Common myeloid progenitor, CD34-positive (primary cell): ENCODE data around the gene ETHE1.

Experiments used
- CTCF ChIA-PET: fragments of 350-600 bp; sonication (Branson Sonifier 250); formaldehyde crosslinking; loops from one replicate; lab custom pipeline; 2021; ENCODE audit warnings: antibody characterized with exemption; lab: Charles Lee
- POLR2A ChIA-PET: fragments of 350-600 bp; sonication (Branson Sonifier 250); formaldehyde crosslinking; loops from one replicate; lab custom pipeline; 2021; ENCODE audit warnings: antibody characterized with exemption; lab: Charles Lee
- DNase-seq, 3 donors: peaks; one replicate each; pipeline versions ENCODE4 v3.0.0 to v3.0.0-alpha.2; 2013
- H3K27ac ChIP-seq, 2 experiments: 1 replicate in 1 of 2; 2 replicates in 1 of 2; pipeline ENCODE4 v1.7.0; 2013; ENCODE audit warnings: inconsistent platforms in 2 of 2, low read length in 2 of 2, mild to moderate bottlenecking in 2 of 2, low read depth in 1 of 2, moderate library complexity in 1 of 2; ENCODE audit not compliant: severe bottlenecking in 2 of 2, insufficient read depth in 1 of 2, poor library complexity in 1 of 2
- H3K27me3 ChIP-seq, 5 experiments: replicated peaks in 2 of 5; 1 replicate in 3 of 5; 2 replicates in 2 of 5; pipeline versions ENCODE4 v1.6.1 to v1.7.0; 2013; ENCODE audit warnings: low read length in 4 of 5, mild to moderate bottlenecking in 2 of 5, moderate library complexity in 2 of 5, inconsistent platforms in 1 of 5; ENCODE audit not compliant: insufficient read depth in 5 of 5, control insufficient read depth in 4 of 5
- H3K36me3 ChIP-seq, 4 experiments: 1 replicate in 2 of 4; 2 replicates in 2 of 4; pipeline versions ENCODE4 v1.6.1 to v1.7.0; 2013; ENCODE audit warnings: low read length in 3 of 4, control low read depth in 1 of 4, mild to moderate bottlenecking in 1 of 4; ENCODE audit not compliant: control insufficient read depth in 4 of 4, insufficient read depth in 4 of 4
- H3K4me1 ChIP-seq, 4 experiments: 1 replicate in 3 of 4; 2 replicates in 1 of 4; pipeline versions ENCODE4 v1.6.1 to v1.7.1; 2013; ENCODE audit warnings: low read length in 3 of 4, mild to moderate bottlenecking in 3 of 4, control low read depth in 1 of 4, inconsistent platforms in 1 of 4, moderate library complexity in 1 of 4; ENCODE audit not compliant: control insufficient read depth in 4 of 4, insufficient read depth in 4 of 4; ENCODE audit errors: control extremely low read depth in 1 of 4
- H3K4me3 ChIP-seq, 7 experiments: 1 replicate in 4 of 7; 2 replicates in 3 of 7; pipeline versions ENCODE4 v1.5.1 to v1.7.0; 2013; ENCODE audit warnings: mild to moderate bottlenecking in 7 of 7, low read length in 6 of 7, moderate library complexity in 6 of 7, inconsistent platforms in 2 of 7, low read depth in 2 of 7, control low read depth in 1 of 7; ENCODE audit not compliant: insufficient read depth in 4 of 7, control insufficient read depth in 1 of 7; ENCODE audit errors: extremely low read depth in 1 of 7
- H3K9me3 ChIP-seq, 5 experiments: 1 replicate in 4 of 5; 2 replicates in 1 of 5; pipeline versions ENCODE4 v1.6.1 to v1.7.1; 2013; ENCODE audit warnings: low read length in 4 of 5, mild to moderate bottlenecking in 2 of 5, inconsistent platforms in 1 of 5, low read depth in 1 of 5, moderate library complexity in 1 of 5; ENCODE audit not compliant: control insufficient read depth in 4 of 5, insufficient read depth in 2 of 5; ENCODE audit errors: control extremely low read depth in 1 of 5
- WGBS: methylation state at CpG from one replicate; pipeline ENCODE4 v1.1.5; 2013; ENCODE audit not compliant: insufficient coverage; 5-methylcytosine and 5-hydroxymethylcytosine counted together

ETHE1 gene

DNA sequence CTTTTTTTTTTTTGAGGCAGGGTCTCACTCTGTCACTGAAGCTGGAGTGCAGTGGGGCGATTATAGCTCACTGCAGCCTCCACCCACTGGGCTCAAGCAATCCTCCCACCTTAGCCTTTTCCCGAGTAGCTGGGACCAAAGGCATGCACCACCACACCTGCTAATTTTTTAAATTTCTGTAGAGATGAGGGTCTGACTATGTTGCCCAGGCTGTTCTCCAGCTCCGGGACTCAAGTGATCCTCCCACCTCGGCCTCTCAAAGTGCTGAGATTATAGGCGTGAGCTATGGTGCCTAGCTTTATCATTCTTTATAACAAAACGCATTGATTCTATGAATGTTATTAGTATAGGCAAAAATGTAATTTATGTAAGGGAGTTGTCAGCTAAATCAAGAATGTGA lies 43.7 kb downstream of the ETHE1 start:
- Histone ChIP-seq H3K4me1 (peaks cover 5 to 19% (median 16%) of the 10 kb centered on the region in 4 experiments), H3K27me3 (no peaks in the 10 kb centered on the region), H3K27ac (no peak overlapping the region), H3K9me3 (no peaks in the 10 kb centered on the region), H3K4me3 (no peak overlapping the region), H3K36me3 (peaks cover 0 to 5% (median 0%) of the 10 kb centered on the region in 4 experiments)
- CTCF ChIA-PET, result interaction anchor here (0.7 to 1.8 kb wide), 5 partner anchors 9 to 35 kb away, joined by 3 to 4 read pairs (median 4); no protein-coding TSS in a partner anchor
- POLR2A ChIA-PET, result no interaction called here
- WGBS, result 100% methylated on average over 1 of the region's 6 CpGs
- no peak for DNase-seq

DNA sequence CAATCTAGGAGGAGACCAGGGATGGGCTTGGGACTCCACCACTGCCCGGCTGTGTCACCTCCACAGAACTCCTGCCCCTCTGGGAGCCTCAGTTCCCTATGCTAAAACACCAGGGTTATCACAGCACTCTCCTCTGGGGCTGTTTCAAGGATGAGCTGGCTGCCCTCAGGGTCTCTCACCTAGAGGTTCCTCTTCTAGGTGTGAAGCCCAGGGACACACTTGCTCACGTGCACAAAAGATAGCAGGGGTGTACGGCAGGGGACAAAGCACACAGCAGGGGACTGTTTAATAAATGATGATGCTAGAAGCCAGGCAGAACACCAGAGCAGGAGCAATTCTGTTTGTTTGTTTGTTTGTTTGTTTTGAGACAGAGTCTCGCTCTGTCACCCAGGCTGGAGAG lies 44.8 kb downstream of the ETHE1 start:
- H3K9me3 ChIP-seq, result no peaks in the 10 kb centered on the region
- H3K4me3 ChIP-seq, result no peak overlapping the region
- POLR2A ChIA-PET, result no interaction called here
- WGBS, result 100% methylated on average over 2 of the region's 4 CpGs
- no peak overlapping the region for H3K27ac ChIP-seq
- peaks cover 0 to 9% (median 7%) of the 10 kb centered on the region in 4 experiments for H3K4me1 ChIP-seq
- H3K36me3 ChIP-seq, result peaks cover 0 to 10% (median 1%) of the 10 kb centered on the region in 4 experiments
- no peak for DNase-seq
- H3K27me3 ChIP-seq, result no peaks in the 10 kb centered on the region
- CTCF ChIA-PET, result no interaction called here

DNA sequence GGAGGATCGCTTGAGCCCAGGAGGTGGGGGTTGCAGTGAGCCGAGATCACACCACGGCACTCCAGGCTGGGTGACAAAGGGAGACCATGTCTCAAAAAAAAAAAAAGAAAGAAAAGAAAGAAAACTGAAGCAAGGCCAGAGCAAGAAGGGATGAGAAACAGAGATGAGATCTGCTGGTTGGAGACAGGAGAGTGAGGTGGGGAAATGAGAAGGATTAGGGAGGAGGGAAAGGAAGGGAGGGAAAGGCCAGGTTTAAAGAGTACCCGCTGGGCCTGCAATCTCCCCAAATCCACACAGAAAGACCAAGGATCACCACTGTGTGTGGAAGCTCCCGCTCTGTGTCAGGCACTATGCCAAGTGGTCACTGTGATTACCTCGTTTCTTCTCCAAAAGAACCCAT lies 45.3 kb downstream of the ETHE1 start:
- no peak overlapping the region for H3K4me3 ChIP-seq
- no peaks in the 10 kb centered on the region for H3K27me3 ChIP-seq
- no peaks in the 10 kb centered on the region for H3K9me3 ChIP-seq
- ChIA-PET CTCF (no interaction called here), POLR2A (no interaction called here)
- H3K36me3 ChIP-seq, result peaks cover 0 to 10% (median 1%) of the 10 kb centered on the region in 4 experiments
- 96% methylated on average over 3 of the region's 6 CpGs for WGBS
- DNase-seq, result no peak
- peaks cover 0 to 4% (median 2%) of the 10 kb centered on the region in 4 experiments for H3K4me1 ChIP-seq
- no peak overlapping the region for H3K27ac ChIP-seq

DNA sequence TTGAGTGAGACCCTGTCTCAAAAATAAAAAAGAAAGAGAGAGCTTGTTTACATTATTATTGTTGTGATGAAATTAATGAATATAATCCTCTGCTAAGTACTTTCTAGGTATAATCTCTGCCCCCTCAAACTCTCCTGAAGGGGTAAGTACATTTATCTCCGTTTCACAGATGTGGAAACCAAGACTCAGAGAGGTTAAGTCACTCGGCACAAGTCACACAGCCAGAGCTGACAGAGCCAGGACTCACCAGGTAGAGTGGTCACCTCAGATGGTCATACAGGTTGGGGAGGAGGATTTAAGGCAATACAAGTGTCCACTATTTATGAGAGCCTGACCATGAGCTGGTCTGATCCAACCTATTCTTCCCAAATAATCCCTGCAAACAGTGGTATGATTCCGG lies 46.4 kb downstream of the ETHE1 start:
- Histone ChIP-seq H3K36me3 (peaks cover 0 to 10% (median 1%) of the 10 kb centered on the region in 4 experiments), H3K9me3 (no peaks in the 10 kb centered on the region), H3K4me1 (peaks cover 0 to 2% (median under 1%) of the 10 kb centered on the region in 4 experiments), H3K27ac (no peak overlapping the region), H3K27me3 (no peaks in the 10 kb centered on the region), H3K4me3 (no peak overlapping the region)
- 96% methylated on average over 3 of the region's 3 CpGs for WGBS
- no peak for DNase-seq
- ChIA-PET POLR2A (no interaction called here), CTCF (interaction anchor here (1.0 to 1.8 kb wide), 5 partner anchors 13 to 49 kb away, joined by 3 to 4 read pairs (median 4); partner anchors contain the start of gene PHLDB3)

DNA sequence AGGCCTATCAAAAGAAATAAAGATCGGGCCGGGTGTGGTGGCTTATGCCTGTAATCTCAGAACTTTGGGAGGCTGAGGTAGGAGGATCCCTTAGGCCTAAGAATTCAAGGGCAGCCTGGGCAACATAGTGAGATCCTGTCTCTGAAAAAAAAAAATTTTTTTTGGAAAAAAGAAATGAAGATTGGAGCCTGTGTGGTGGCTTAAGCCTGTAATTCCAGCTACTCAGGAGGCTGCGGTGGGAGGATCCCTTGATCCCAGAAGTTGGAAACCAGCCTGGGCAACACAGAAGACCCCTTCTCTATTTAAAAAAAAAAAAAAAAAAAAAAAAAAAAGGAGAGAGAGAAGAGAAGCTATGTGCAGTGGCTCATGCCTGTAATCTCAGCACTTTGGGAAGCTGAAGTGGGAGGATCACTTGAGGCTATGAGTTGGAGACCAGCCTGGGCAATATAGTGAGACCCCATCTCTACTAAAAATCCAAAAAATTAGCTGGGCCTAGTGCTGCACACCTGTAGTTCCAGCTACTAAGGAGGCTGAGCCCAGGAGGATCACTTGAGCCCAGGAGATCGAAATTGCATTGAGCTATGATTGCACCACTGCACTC lies 46.9 kb downstream of the ETHE1 start:
- CTCF ChIA-PET, result interaction anchor here (0.9 to 1.8 kb wide), 6 partner anchors 12 to 50 kb away, joined by 3 to 4 read pairs (median 4); partner anchors contain the start of gene PHLDB3
- H3K27ac ChIP-seq, result no peak overlapping the region
- peaks cover 0 to 7% (median 4%) of the 10 kb centered on the region in 4 experiments for H3K4me1 ChIP-seq
- H3K4me3 ChIP-seq, result no peak overlapping the region
- POLR2A ChIA-PET, result no interaction called here
- no peaks in the 10 kb centered on the region for H3K27me3 ChIP-seq
- no peak for DNase-seq
- WGBS, result 93% methylated on average over 2 of the region's 4 CpGs
- H3K36me3 ChIP-seq, result peaks cover 0 to 10% (median 1%) of the 10 kb centered on the region in 4 experiments
- no peaks in the 10 kb centered on the region for H3K9me3 ChIP-seq

DNA sequence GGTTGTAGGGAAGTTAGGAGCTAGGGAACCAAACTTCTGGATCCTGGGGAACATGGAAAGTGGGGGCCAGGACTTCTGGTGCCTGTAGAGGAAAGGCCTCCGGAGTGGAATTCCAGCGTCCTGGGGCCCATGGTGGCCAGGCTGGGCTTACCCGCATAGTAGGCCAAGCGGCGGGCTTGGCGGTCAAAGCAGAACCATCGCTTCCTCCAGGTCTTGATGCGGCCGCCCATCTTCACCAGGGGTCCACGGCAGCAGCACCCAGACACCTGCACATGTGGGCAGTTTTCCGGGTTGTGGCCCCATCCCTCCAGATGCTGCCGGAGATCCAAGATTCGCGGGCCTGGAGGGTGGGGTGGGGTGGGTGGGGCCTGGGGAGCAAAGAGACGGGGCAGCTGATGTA lies 47.8 kb downstream of the ETHE1 start:
- 92% methylated on average over 10 of the region's 15 CpGs for WGBS
- ChIA-PET CTCF (interaction anchor here (0.9 to 1.8 kb wide), 4 partner anchors 11 to 40 kb away, joined by 3 to 4 read pairs (median 4); no protein-coding TSS in a partner anchor), POLR2A (no interaction called here)

DNA sequence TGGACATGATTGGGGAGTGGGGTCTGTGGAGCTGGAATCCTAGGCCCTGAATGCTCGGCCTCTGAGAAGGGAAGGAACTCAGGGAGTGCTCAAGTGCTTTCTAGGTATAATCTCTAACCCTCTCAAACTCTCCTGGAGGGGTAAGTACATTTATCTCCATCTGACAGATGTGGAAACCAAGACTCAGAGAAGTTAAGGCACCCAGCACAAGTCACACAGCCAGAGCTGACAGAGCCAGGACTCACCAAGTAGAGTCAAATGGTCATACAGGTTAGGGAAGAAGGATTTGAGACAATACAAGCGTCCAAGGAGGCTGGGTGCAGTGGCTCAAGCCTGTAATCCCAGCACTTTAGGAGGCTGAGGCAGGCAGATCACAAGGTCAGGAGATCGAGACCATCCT lies 48.7 kb downstream of the ETHE1 start:
- Histone ChIP-seq H3K36me3 (peaks cover 0 to 10% (median 1%) of the 10 kb centered on the region in 4 experiments), H3K4me3 (no peak overlapping the region), H3K9me3 (no peaks in the 10 kb centered on the region), H3K27ac (no peak overlapping the region), H3K27me3 (no peaks in the 10 kb centered on the region), H3K4me1 (peaks cover 0 to 12% (median 10%) of the 10 kb centered on the region in 4 experiments)
- CTCF ChIA-PET, result interaction anchor here (1.2 to 1.9 kb wide), 2 partner anchors 32 to 41 kb away, joined by 3 to 6 read pairs; no protein-coding TSS in a partner anchor
- POLR2A ChIA-PET, result interaction anchor here (1.5 kb wide), 1 partner anchor 15 kb away, joined by 3 read pairs; no protein-coding TSS in a partner anchor
- WGBS, result 100% methylated on average over 1 of the region's 3 CpGs
- DNase-seq, result no peak

More for the DNA sequence above, 47.8 kb downstream of the ETHE1 start:
- no peak for DNase-seq
- Histone ChIP-seq H3K27me3 (no peaks in the 10 kb centered on the region), H3K36me3 (peaks cover 0 to 10% (median 1%) of the 10 kb centered on the region in 4 experiments), H3K9me3 (no peaks in the 10 kb centered on the region), H3K4me1 (peaks cover 0 to 12% (median 10%) of the 10 kb centered on the region in 4 experiments), H3K27ac (no peak overlapping the region), H3K4me3 (no peak overlapping the region)
